ENCODE results near the gene ADCK1. TPM values are rescaled to one million over a fixed set of nuclear protein-coding genes. Genes with fewer than 3 reads are reported as not detected.

Gene ADCK1
- polyA plus RNA-seq, 4 donors, result 5.1 to 10.2 (median 8.0) TPM

DNA sequence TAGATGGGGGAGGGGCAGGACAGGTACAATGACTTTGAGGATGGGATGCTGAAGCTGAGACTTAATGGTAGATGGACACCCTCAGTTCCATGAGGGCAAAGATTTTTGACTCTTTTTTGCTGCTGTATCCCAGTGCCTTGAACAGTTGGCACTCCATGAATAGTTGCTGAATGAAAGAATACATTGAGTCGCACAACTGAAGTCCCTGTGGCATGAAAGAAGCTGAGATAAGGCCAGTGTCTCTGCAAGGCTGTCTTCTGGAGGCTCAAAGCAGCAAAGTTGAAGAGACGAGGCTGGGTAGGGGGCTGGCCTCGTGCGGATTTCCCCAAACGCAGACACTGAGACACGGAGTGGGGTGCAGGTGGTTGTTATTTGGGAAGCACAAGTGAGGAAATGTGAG is 179.3 kb downstream of the ADCK1 start:
- no peak overlapping the region for H3K27ac ChIP-seq (ENCODE audit: low read depth in 1 of 3, low read length in 2 of 3)
- no peak overlapping the region for H3K4me3 ChIP-seq (ENCODE audit: low read depth in 1 of 3, low read length in 3 of 3)
- H3K9me3 ChIP-seq (ENCODE audit: control insufficient read depth in 2 of 2, insufficient read depth in 1 of 2, low read depth in 1 of 2, low read length in 1 of 2), result no peaks in the 10 kb centered on the region
- H3K4me1 ChIP-seq (ENCODE audit: control insufficient read depth in 3 of 3, insufficient read depth in 2 of 3, low read depth in 1 of 3, low read length in 2 of 3), result no peaks in the 10 kb centered on the region
- no peaks in the 10 kb centered on the region for H3K36me3 ChIP-seq (ENCODE audit: control insufficient read depth in 3 of 3, insufficient read depth in 2 of 3, low read depth in 1 of 3, low read length in 3 of 3)
- DNase-seq (no peak), FAIRE-seq (no peak)
- 67 to 78% (median 69%) methylated on average over 6 of the region's 6 CpGs for WGBS, 3 donors
- H3K27me3 ChIP-seq (ENCODE audit: control insufficient read depth in 3 of 3, insufficient read depth in 3 of 3, low read length in 3 of 3), result peaks cover 0 to 9% (median 0%) of the 10 kb centered on the region in 3 donors

GRCh38 chr14:77979666-77980351 is 179.9 kb downstream of the ADCK1 start:
- Histone ChIP-seq H3K27ac (ENCODE audit: low read depth in 1 of 3, low read length in 2 of 3) (no peak overlapping the region), H3K36me3 (ENCODE audit: control insufficient read depth in 3 of 3, insufficient read depth in 2 of 3, low read depth in 1 of 3, low read length in 3 of 3) (no peaks in the 10 kb centered on the region), H3K4me3 (ENCODE audit: low read depth in 1 of 3, low read length in 3 of 3) (no peak overlapping the region), H3K4me1 (ENCODE audit: control insufficient read depth in 3 of 3, insufficient read depth in 2 of 3, low read depth in 1 of 3, low read length in 2 of 3) (no peaks in the 10 kb centered on the region), H3K9me3 (ENCODE audit: control insufficient read depth in 2 of 2, insufficient read depth in 1 of 2, low read depth in 1 of 2, low read length in 1 of 2) (no peaks in the 10 kb centered on the region), H3K27me3 (ENCODE audit: control insufficient read depth in 3 of 3, insufficient read depth in 3 of 3, low read length in 3 of 3) (peaks cover 0 to 8% (median 0%) of the 10 kb centered on the region in 3 donors)
- FAIRE-seq (no peak), DNase-seq (no peak)
- 48 to 64% (median 58%) methylated on average over 14 of the region's 14 CpGs for WGBS, 3 donors

DNA sequence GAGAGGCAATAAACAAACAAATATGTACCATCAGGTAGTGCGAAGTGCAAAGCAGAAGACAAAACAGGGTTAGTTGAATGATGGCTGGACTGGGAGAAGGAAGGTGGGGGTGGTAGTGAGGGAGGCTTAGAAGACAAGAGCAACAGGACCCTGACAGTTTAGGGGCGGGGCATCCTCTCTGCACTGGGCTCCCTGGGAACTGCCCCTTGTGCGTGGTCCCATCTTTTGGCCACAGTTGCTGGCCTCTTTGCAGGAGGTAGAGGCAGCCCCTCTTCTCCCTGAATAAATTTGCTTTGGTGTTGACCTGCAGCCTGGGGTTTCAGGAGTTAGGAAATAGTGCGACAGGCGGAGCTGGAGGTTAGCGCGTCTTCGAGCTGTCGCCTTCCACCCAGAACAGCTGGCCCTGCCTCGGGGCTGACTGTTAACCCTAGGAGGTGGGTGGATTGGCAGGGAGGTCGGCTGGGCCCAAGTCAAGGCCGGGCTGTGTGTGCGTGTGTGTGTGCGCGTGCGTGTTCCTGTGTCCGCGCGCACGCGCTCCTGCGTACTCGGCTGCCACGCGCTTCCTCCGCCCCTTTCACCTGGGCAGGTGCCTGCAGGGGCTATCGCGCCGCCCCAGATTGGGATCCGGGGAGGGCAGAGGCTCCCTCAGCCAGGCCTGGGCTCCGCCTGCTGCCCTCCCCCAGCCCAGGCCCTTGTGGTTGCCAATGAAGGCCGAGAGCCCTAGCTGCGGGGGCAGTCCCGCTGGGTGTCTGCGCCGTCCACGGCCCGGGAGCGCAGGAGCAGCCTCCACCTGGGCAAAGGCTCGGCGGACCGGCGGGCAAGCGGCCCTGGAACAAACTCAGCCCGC is 180.8 kb downstream of the ADCK1 start:
- peak; percentile 42 to 69 for DNase-seq
- peaks cover 0 to 8% (median 0%) of the 10 kb centered on the region in 3 donors for H3K27me3 ChIP-seq (ENCODE audit: control insufficient read depth in 3 of 3, insufficient read depth in 3 of 3, low read length in 3 of 3)
- H3K4me1 ChIP-seq (ENCODE audit: control insufficient read depth in 3 of 3, insufficient read depth in 2 of 3, low read depth in 1 of 3, low read length in 2 of 3), result no peaks in the 10 kb centered on the region
- no peak for FAIRE-seq
- no peaks in the 10 kb centered on the region for H3K36me3 ChIP-seq (ENCODE audit: control insufficient read depth in 3 of 3, insufficient read depth in 2 of 3, low read depth in 1 of 3, low read length in 3 of 3)
- WGBS, 3 donors, result 6 to 9% (median 8%) methylated on average over 37 to 45 of the region's 45 CpGs
- no peak overlapping the region for H3K27ac ChIP-seq (ENCODE audit: low read depth in 1 of 3, low read length in 2 of 3)
- no peaks in the 10 kb centered on the region for H3K9me3 ChIP-seq (ENCODE audit: control insufficient read depth in 2 of 2, insufficient read depth in 1 of 2, low read depth in 1 of 2, low read length in 1 of 2)
- H3K4me3 ChIP-seq (ENCODE audit: low read depth in 1 of 3, low read length in 3 of 3), result peak overlapping the region in 2 of 3 donors; percentile 34 to 43

Other genes starting within 250 kb of the ADCK1 start
- gene SPTLC2, start 183.5 kb upstream of the ADCK1 start, polyA plus RNA-seq, result 10 to 100 TPM in 2 of 4 donors, 1 to 10 TPM in 2; 5.9 to 27.5 (median 15.2) TPM
- gene ALKBH1, start 92.1 kb upstream of the ADCK1 start, polyA plus RNA-seq, result 10 to 100 TPM in 2 of 4 donors, 1 to 10 TPM in 2; 5.8 to 12.1 (median 9.5) TPM
- gene SLIRP, start 92.0 kb upstream of the ADCK1 start, polyA plus RNA-seq, result 100 to 1,000 TPM; 105 to 497 (median 430) TPM
- gene SNW1, start 39.0 kb upstream of the ADCK1 start, polyA plus RNA-seq, result 10 to 100 TPM; 40.3 to 70.1 (median 47.0) TPM

All from small intestine (tissue), 7 donors.